Measurements from ENCODE around the gene CMSS1.

CMSS1 gene

DNA sequence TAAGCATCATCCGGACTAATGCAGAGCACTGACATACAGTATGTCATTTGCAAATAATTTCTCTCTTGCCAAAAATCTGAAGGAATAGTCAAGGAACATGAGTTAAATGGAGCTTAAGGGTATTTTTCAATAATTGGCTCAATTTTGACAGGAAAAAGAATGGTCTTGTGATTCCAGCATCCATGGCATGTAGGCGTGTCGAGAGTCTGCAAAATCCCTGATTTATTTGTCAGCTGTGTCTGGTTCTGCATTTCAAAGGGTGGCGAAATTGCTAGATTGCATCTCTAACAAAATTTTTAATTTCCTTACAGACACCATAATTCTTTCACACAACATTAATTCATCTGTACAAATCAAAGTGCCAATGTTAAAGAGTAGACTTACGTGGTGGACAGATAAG, 377.7 kb downstream of the CMSS1 start:
- H2AK5ac ChIP-seq (ENCODE audit: low read length), result no peak overlapping the region
- no peak overlapping the region for H4K5ac ChIP-seq (ENCODE audit: low read length)
- no peaks in the 10 kb centered on the region for H3K4me1 ChIP-seq (ENCODE audit: control insufficient read depth, low read depth, low read length)
- H3K36me3 ChIP-seq (ENCODE audit: control insufficient read depth, insufficient read depth, low read length), result no peaks in the 10 kb centered on the region
- H3K56ac ChIP-seq (ENCODE audit: low read length), result no peak overlapping the region
- H4K8ac ChIP-seq (ENCODE audit: low read depth, low read length), result no peak overlapping the region
- H2BK120ac ChIP-seq (ENCODE audit: low read depth, low read length), result no peak overlapping the region
- no peak for DNase-seq
- H3K4ac ChIP-seq (ENCODE audit: low read depth, low read length), result no peak overlapping the region
- WGBS (ENCODE audit: extremely low coverage, insufficient coverage, low lambda C conversion rate), result no CpG with 5 or more reads among the region's 5 CpGs
- H3K18ac ChIP-seq (ENCODE audit: low read length), result no peak overlapping the region
- no peak overlapping the region for H3K4me2 ChIP-seq (ENCODE audit: low read length)
- H2BK5ac ChIP-seq (ENCODE audit: low read length), result no peak overlapping the region
- no peak overlapping the region for H3K9ac ChIP-seq (ENCODE audit: low read length)
- no peak overlapping the region for H2BK15ac ChIP-seq (replicated peaks; ENCODE audit: low read depth)
- H3K79me1 ChIP-seq (ENCODE audit: low read length), result no peaks in the 10 kb centered on the region
- no peak overlapping the region for H3K27ac ChIP-seq (ENCODE audit: low read depth, low read length)
- H3K27me3 ChIP-seq (ENCODE audit: insufficient read depth, low read length, poor library complexity), result no peaks in the 10 kb centered on the region
- no peak overlapping the region for H3K4me3 ChIP-seq (ENCODE audit: low read length)
- H3K23ac ChIP-seq (ENCODE audit: low read length), result no peak overlapping the region
- H3K79me2 ChIP-seq (ENCODE audit: control insufficient read depth, insufficient read depth, low read length), result no peaks in the 10 kb centered on the region

- no peaks in the 10 kb centered on the region for H3K36me3 ChIP-seq (ENCODE audit: control insufficient read depth, insufficient read depth, low read length)
- H3K4me2 ChIP-seq (ENCODE audit: low read length), result no peak overlapping the region
- DNase-seq, result no peak
- H3K79me1 ChIP-seq (ENCODE audit: low read length), result no peaks in the 10 kb centered on the region
- no CpG with 5 or more reads among the region's 8 CpGs for WGBS (ENCODE audit: extremely low coverage, insufficient coverage, low lambda C conversion rate)
- no peak overlapping the region for H3K4ac ChIP-seq (ENCODE audit: low read depth, low read length)
- no peak overlapping the region for H2BK5ac ChIP-seq (ENCODE audit: low read length)
- H2BK120ac ChIP-seq (ENCODE audit: low read depth, low read length), result no peak overlapping the region
- H4K5ac ChIP-seq (ENCODE audit: low read length), result no peak overlapping the region
- no peak overlapping the region for H4K8ac ChIP-seq (ENCODE audit: low read depth, low read length)
- H3K56ac ChIP-seq (ENCODE audit: low read length), result no peak overlapping the region
- no peak overlapping the region for H2BK15ac ChIP-seq (replicated peaks; ENCODE audit: low read depth)
- no peak overlapping the region for H3K23ac ChIP-seq (ENCODE audit: low read length)
- H3K18ac ChIP-seq (ENCODE audit: low read length), result no peak overlapping the region
- no peak overlapping the region for H3K9ac ChIP-seq (ENCODE audit: low read length)
- H2AK5ac ChIP-seq (ENCODE audit: low read length), result no peak overlapping the region
- no peak overlapping the region for H3K27ac ChIP-seq (ENCODE audit: low read depth, low read length)
- H3K79me2 ChIP-seq (ENCODE audit: control insufficient read depth, insufficient read depth, low read length), result no peaks in the 10 kb centered on the region
- H3K27me3 ChIP-seq (ENCODE audit: insufficient read depth, low read length, poor library complexity), result no peaks in the 10 kb centered on the region
- no peak overlapping the region for H3K4me3 ChIP-seq (ENCODE audit: low read length)
- H3K4me1 ChIP-seq (ENCODE audit: control insufficient read depth, low read depth, low read length), result no peaks in the 10 kb centered on the region
Observed at GRCh38 chr3:100197876-100198275, 380.2 kb downstream of the CMSS1 start.

DNA sequence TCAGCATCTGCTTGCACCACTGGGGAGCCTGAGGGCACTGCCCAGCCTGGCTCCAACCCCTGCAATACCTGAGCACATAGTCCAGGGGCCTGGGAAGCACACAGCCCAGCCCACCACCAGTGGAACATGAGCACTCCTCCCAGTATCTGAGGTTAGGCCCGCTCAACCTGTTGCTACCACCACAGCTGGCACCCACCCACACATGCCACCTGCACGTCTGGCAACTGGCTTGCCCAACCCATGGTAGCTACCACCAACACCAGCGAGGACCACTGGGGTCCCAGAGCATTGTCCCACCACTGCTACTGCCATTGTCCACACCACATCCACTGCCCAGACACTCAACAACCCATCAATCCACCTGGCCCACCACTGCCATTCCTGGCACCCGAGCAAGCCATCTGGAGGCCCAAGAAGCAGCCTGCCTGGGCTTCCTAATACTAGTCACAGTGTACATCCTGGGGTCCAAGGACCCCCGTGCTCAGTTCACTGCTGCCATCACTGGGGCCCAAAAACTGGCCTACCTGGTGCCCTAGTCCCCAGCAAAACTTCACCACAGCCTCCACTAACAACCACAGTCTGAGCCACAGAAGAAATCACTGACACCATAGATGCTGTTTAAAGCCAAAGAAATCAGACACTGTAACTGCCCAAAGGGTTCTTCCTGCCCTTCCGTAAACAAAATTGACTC, 381.1 kb downstream of the CMSS1 start:
- Histone ChIP-seq H2BK15ac (replicated peaks; ENCODE audit: low read depth) (no peak overlapping the region), H3K23ac (ENCODE audit: low read length) (no peak overlapping the region), H3K79me1 (ENCODE audit: low read length) (no peaks in the 10 kb centered on the region), H3K56ac (ENCODE audit: low read length) (no peak overlapping the region), H2BK5ac (ENCODE audit: low read length) (no peak overlapping the region), H4K5ac (ENCODE audit: low read length) (no peak overlapping the region), H3K4me1 (ENCODE audit: control insufficient read depth, low read depth, low read length) (no peaks in the 10 kb centered on the region), H2BK120ac (ENCODE audit: low read depth, low read length) (no peak overlapping the region), H2AK5ac (ENCODE audit: low read length) (no peak overlapping the region), H3K27ac (ENCODE audit: low read depth, low read length) (no peak overlapping the region), H3K4ac (ENCODE audit: low read depth, low read length) (no peak overlapping the region), H3K18ac (ENCODE audit: low read length) (no peak overlapping the region), H3K36me3 (ENCODE audit: control insufficient read depth, insufficient read depth, low read length) (no peaks in the 10 kb centered on the region), H3K79me2 (ENCODE audit: control insufficient read depth, insufficient read depth, low read length) (no peaks in the 10 kb centered on the region), H4K8ac (ENCODE audit: low read depth, low read length) (no peak overlapping the region), H3K4me3 (ENCODE audit: low read length) (no peak overlapping the region), H3K27me3 (ENCODE audit: insufficient read depth, low read length, poor library complexity) (no peaks in the 10 kb centered on the region), H3K4me2 (ENCODE audit: low read length) (no peak overlapping the region), H3K9ac (ENCODE audit: low read length) (no peak overlapping the region)
- no CpG with 5 or more reads among the region's 6 CpGs for WGBS (ENCODE audit: extremely low coverage, insufficient coverage, low lambda C conversion rate)
- DNase-seq, result no peak

DNA sequence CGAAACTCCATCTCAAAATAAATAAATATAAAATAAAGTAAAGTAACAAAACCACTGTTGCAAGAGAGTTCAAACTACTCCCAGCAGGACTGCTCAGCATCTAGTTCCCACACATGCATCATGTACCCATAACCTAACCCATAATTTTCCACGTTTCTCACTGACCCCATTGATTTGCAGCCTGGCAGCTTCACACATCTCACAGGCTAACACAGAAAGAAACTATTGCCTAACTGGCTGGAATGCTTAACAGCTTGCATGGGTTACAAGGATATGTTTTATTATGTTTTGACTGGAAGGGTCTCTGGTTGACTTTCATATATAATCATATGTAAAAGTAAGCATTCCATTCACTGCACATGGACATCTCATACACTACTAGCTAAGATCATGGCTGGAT, 387.5 kb downstream of the CMSS1 start:
- no peaks in the 10 kb centered on the region for H3K79me2 ChIP-seq (ENCODE audit: control insufficient read depth, insufficient read depth, low read length)
- no peak overlapping the region for H3K18ac ChIP-seq (ENCODE audit: low read length)
- no peak overlapping the region for H3K9ac ChIP-seq (ENCODE audit: low read length)
- H3K4me3 ChIP-seq (ENCODE audit: low read length), result no peak overlapping the region
- H4K5ac ChIP-seq (ENCODE audit: low read length), result no peak overlapping the region
- H4K8ac ChIP-seq (ENCODE audit: low read depth, low read length), result no peak overlapping the region
- no peak overlapping the region for H2AK5ac ChIP-seq (ENCODE audit: low read length)
- no peak for DNase-seq
- H3K23ac ChIP-seq (ENCODE audit: low read length), result no peak overlapping the region
- no peak overlapping the region for H3K27ac ChIP-seq (ENCODE audit: low read depth, low read length)
- H3K4me1 ChIP-seq (ENCODE audit: control insufficient read depth, low read depth, low read length), result no peaks in the 10 kb centered on the region
- H3K36me3 ChIP-seq (ENCODE audit: control insufficient read depth, insufficient read depth, low read length), result no peaks in the 10 kb centered on the region
- H3K4ac ChIP-seq (ENCODE audit: low read depth, low read length), result no peak overlapping the region
- H2BK5ac ChIP-seq (ENCODE audit: low read length), result no peak overlapping the region
- H3K4me2 ChIP-seq (ENCODE audit: low read length), result no peak overlapping the region
- no peaks in the 10 kb centered on the region for H3K27me3 ChIP-seq (ENCODE audit: insufficient read depth, low read length, poor library complexity)
- no peak overlapping the region for H2BK15ac ChIP-seq (replicated peaks; ENCODE audit: low read depth)
- H3K79me1 ChIP-seq (ENCODE audit: low read length), result no peaks in the 10 kb centered on the region
- H3K56ac ChIP-seq (ENCODE audit: low read length), result no peak overlapping the region
- no CpG with 5 or more reads among the region's 2 CpGs for WGBS (ENCODE audit: extremely low coverage, insufficient coverage, low lambda C conversion rate)
- no peak overlapping the region for H2BK120ac ChIP-seq (ENCODE audit: low read depth, low read length)

GRCh38 chr3:100206687-100207086, 389.0 kb downstream of the CMSS1 start:
- no peaks in the 10 kb centered on the region for H3K4me1 ChIP-seq (ENCODE audit: control insufficient read depth, low read depth, low read length)
- DNase-seq, result no peak
- no peak overlapping the region for H3K4me3 ChIP-seq (ENCODE audit: low read length)
- no peak overlapping the region for H2BK5ac ChIP-seq (ENCODE audit: low read length)
- H3K79me2 ChIP-seq (ENCODE audit: control insufficient read depth, insufficient read depth, low read length), result no peaks in the 10 kb centered on the region
- H3K4me2 ChIP-seq (ENCODE audit: low read length), result no peak overlapping the region
- no peak overlapping the region for H2AK5ac ChIP-seq (ENCODE audit: low read length)
- WGBS (ENCODE audit: extremely low coverage, insufficient coverage, low lambda C conversion rate), result no CpG with 5 or more reads among the region's 1 CpG
- no peaks in the 10 kb centered on the region for H3K27me3 ChIP-seq (ENCODE audit: insufficient read depth, low read length, poor library complexity)
- H2BK120ac ChIP-seq (ENCODE audit: low read depth, low read length), result no peak overlapping the region
- H3K23ac ChIP-seq (ENCODE audit: low read length), result no peak overlapping the region
- H4K5ac ChIP-seq (ENCODE audit: low read length), result no peak overlapping the region
- no peaks in the 10 kb centered on the region for H3K36me3 ChIP-seq (ENCODE audit: control insufficient read depth, insufficient read depth, low read length)
- no peaks in the 10 kb centered on the region for H3K79me1 ChIP-seq (ENCODE audit: low read length)
- H3K4ac ChIP-seq (ENCODE audit: low read depth, low read length), result no peak overlapping the region
- no peak overlapping the region for H3K56ac ChIP-seq (ENCODE audit: low read length)
- no peak overlapping the region for H3K27ac ChIP-seq (ENCODE audit: low read depth, low read length)
- H3K18ac ChIP-seq (ENCODE audit: low read length), result no peak overlapping the region
- no peak overlapping the region for H2BK15ac ChIP-seq (replicated peaks; ENCODE audit: low read depth)
- no peak overlapping the region for H3K9ac ChIP-seq (ENCODE audit: low read length)
- H4K8ac ChIP-seq (ENCODE audit: low read depth, low read length), result no peak overlapping the region

DNA sequence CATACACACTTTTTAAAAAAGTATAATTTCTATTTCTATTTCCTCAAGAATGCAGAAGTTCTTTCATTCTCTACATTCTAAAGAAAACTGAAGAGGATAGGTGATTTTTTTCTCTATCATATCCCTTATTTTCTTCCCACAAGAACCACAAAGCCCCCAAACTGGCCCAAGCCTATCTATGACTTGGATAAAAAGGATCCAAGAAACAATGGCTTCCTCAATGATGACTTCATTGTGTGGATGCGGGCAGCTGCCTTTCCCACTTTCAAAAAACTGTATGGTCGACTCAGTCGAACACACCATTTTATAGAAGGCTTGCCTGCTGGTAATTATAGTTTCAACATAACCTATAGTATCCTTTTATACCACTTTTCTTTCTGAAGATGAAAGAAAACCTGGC, 390.2 kb downstream of the CMSS1 start:
- no peak overlapping the region for H3K23ac ChIP-seq (ENCODE audit: low read length)
- no peak overlapping the region for H2BK5ac ChIP-seq (ENCODE audit: low read length)
- H3K56ac ChIP-seq (ENCODE audit: low read length), result no peak overlapping the region
- H3K4me3 ChIP-seq (ENCODE audit: low read length), result no peak overlapping the region
- H2BK120ac ChIP-seq (ENCODE audit: low read depth, low read length), result no peak overlapping the region
- H3K79me1 ChIP-seq (ENCODE audit: low read length), result no peaks in the 10 kb centered on the region
- no peak overlapping the region for H2AK5ac ChIP-seq (ENCODE audit: low read length)
- H3K4me2 ChIP-seq (ENCODE audit: low read length), result no peak overlapping the region
- no peak overlapping the region for H3K9ac ChIP-seq (ENCODE audit: low read length)
- no peak overlapping the region for H4K5ac ChIP-seq (ENCODE audit: low read length)
- H3K18ac ChIP-seq (ENCODE audit: low read length), result no peak overlapping the region
- no peaks in the 10 kb centered on the region for H3K27me3 ChIP-seq (ENCODE audit: insufficient read depth, low read length, poor library complexity)
- H4K8ac ChIP-seq (ENCODE audit: low read depth, low read length), result no peak overlapping the region
- H2BK15ac ChIP-seq (replicated peaks; ENCODE audit: low read depth), result no peak overlapping the region
- H3K36me3 ChIP-seq (ENCODE audit: control insufficient read depth, insufficient read depth, low read length), result no peaks in the 10 kb centered on the region
- no peaks in the 10 kb centered on the region for H3K4me1 ChIP-seq (ENCODE audit: control insufficient read depth, low read depth, low read length)
- no peak overlapping the region for H3K27ac ChIP-seq (ENCODE audit: low read depth, low read length)
- WGBS (ENCODE audit: extremely low coverage, insufficient coverage, low lambda C conversion rate), result no CpG with 5 or more reads among the region's 3 CpGs
- no peak for DNase-seq
- no peaks in the 10 kb centered on the region for H3K79me2 ChIP-seq (ENCODE audit: control insufficient read depth, insufficient read depth, low read length)
- H3K4ac ChIP-seq (ENCODE audit: low read depth, low read length), result no peak overlapping the region
